K562 (cell line): ENCODE measurements around the gene AQP9. TPM values are rescaled to one million over a fixed set of nuclear protein-coding genes. Genes with fewer than 3 reads are reported as not detected.
A peak's percentile ranks its signal among the peaks of the same experiment; 100 is the strongest.

ENCODE experiments used
- ATAC-seq: fragments of 200-7000 bp; cut with Tn5 transposase; 3 replicates; pipeline ENCODE4 v1.9.1; 2020; ENCODE audit warnings: moderate library complexity
- BruUV-seq: library from RNA; stranded (reverse); fragments of 400-500 nt; replicated peaks from 2 replicates; lab custom pipeline; 2021; lab: Mats Ljungman, UMichigan
- CTCF ChIA-PET: fragments of 300-600 bp; formaldehyde crosslinking; extraction: SDS; loops from one replicate; lab custom pipeline; 2021; ENCODE audit warnings: low intra/inter-chr PET ratio; lab: Yijun Ruan, JAX
- POLR2A ChIA-PET: fragments of 300-600, 350-650 bp; sonication (Branson Sonifier 250); formaldehyde crosslinking; extraction: SDS; loops from one replicate; lab custom pipeline; 2021; ENCODE audit warnings: antibody characterized with exemption, inconsistent platforms; lab: Yijun Ruan, JAX
- DNase-seq, 4 experiments: peaks; one replicate each; pipeline versions ENCODE4 v3.0.0 to v3.0.0-alpha.2; 2011 to 2018; ENCODE audit warnings: low spot score in 3 of 4, mixed read lengths in 3 of 4; ENCODE audit errors: extremely low read depth in 1 of 4
- FAIRE-seq: peaks from 2 replicates; lab custom pipeline; 2011; peaks lifted over from hg19 to GRCh38; lab: Jason Lieb, UNC
- H2AFZ ChIP-seq: 2 replicates; pipeline ENCODE4 v1.6.0; 2011; ENCODE audit warnings: low read depth, low read length, control low read depth, inconsistent platforms
- H3K27ac ChIP-seq: fragments of 200-600 bp; 3 replicates; pipeline ENCODE4 v1.8.0; 2011; ENCODE audit warnings: low read depth, mild to moderate bottlenecking, control low read depth, inconsistent platforms, low read length, moderate library complexity, mixed read lengths; ENCODE audit errors: extremely low read depth
- H3K27me3 ChIP-seq, 2 experiments: fragments of 300-600 bp in 1 of 2; 2 replicates in 1 of 2; 3 replicates in 1 of 2; pipeline versions ENCODE4 v1.6.0 to v1.8.0; 2011; ENCODE audit warnings: inconsistent platforms in 2 of 2, low read length in 2 of 2, mild to moderate bottlenecking in 1 of 2, mixed read lengths in 1 of 2, moderate library complexity in 1 of 2; ENCODE audit not compliant: control insufficient read depth in 2 of 2, insufficient read depth in 2 of 2
- H3K36me3 ChIP-seq: fragments of 300-600 bp; 3 replicates; pipeline ENCODE4 v1.8.0; 2011; ENCODE audit warnings: mild to moderate bottlenecking, low read length, inconsistent platforms; ENCODE audit not compliant: control insufficient read depth, insufficient read depth
- H3K4me1 ChIP-seq, 2 experiments: fragments of 200-600 bp in 1 of 2; replicated peaks in 1 of 2; 2 replicates in 1 of 2; 3 replicates in 1 of 2; pipeline versions ENCODE4 v1.5.1 to v1.8.0; 2011; ENCODE audit warnings: inconsistent platforms in 2 of 2, low read length in 2 of 2, mild to moderate bottlenecking in 1 of 2, mixed read lengths in 1 of 2, moderate library complexity in 1 of 2; ENCODE audit not compliant: control insufficient read depth in 2 of 2, insufficient read depth in 2 of 2
- H3K4me2 ChIP-seq: 2 replicates; pipeline ENCODE4 v1.6.1; 2011; ENCODE audit warnings: low read length, control low read depth, inconsistent platforms, mixed read lengths; ENCODE audit not compliant: insufficient read depth
- H3K4me3 ChIP-seq: fragments of 200-600 bp; sonication (generic), shearing (Covaris generic); 2 replicates; pipeline ENCODE4 v1.5.1; 2016; ENCODE audit warnings: control low read depth, inconsistent platforms
- H3K79me2 ChIP-seq: fragments of 200-600 bp; 3 replicates; pipeline ENCODE4 v1.8.0; 2011; ENCODE audit warnings: low read length, inconsistent platforms; ENCODE audit not compliant: control insufficient read depth, insufficient read depth
- H3K9ac ChIP-seq, 2 experiments: 2 replicates each; pipeline versions ENCODE4 v1.6.0 to v1.6.1; 2011; ENCODE audit warnings: low read depth in 2 of 2, low read length in 2 of 2, control low read depth in 1 of 2, inconsistent platforms in 1 of 2, mild to moderate bottlenecking in 1 of 2, mixed read lengths in 1 of 2; ENCODE audit not compliant: insufficient read depth in 1 of 2
- H3K9me1 ChIP-seq: one replicate; pipeline ENCODE4 v1.6.0; 2011; ENCODE audit warnings: inconsistent platforms, mild to moderate bottlenecking, low read length, moderate library complexity; ENCODE audit not compliant: control insufficient read depth, insufficient read depth
- H3K9me3 ChIP-seq: replicated peaks from 2 replicates; pipeline ENCODE4 v1.5.1; 2011; ENCODE audit warnings: low read depth, low read length, inconsistent platforms; ENCODE audit not compliant: control insufficient read depth, insufficient read depth
- H4K20me1 ChIP-seq: replicated peaks from 2 replicates; pipeline ENCODE4 v1.6.1; 2011; ENCODE audit warnings: low read length, inconsistent platforms, mixed read lengths; ENCODE audit not compliant: control insufficient read depth, insufficient read depth
- ARHGAP35 ChIP-seq: fragments of 450-650 bp; IDR thresholded peaks from 2 replicates; pipeline ENCODE4 v1.6.1; 2018; ENCODE audit not compliant: partially characterized antibody
- ATF6 ChIP-seq: sonication (generic); formaldehyde crosslinking; IDR thresholded peaks from 2 replicates; pipeline ENCODE4 v1.4.0; 2020; ENCODE audit warnings: mild to moderate bottlenecking, missing genetic modification reagents
- BACH1 ChIP-seq: fragments of 200-800 bp; sonication (Bioruptor generic); IDR thresholded peaks from 2 replicates; pipeline ENCODE4 v1.6.1; 2016; ENCODE audit warnings: missing genetic modification characterization, missing compliant biosample characterization
- BDP1 ChIP-seq: IDR thresholded peaks from 3 replicates; pipeline ENCODE4 v1.6.1; 2011; ENCODE audit not compliant: insufficient read length, insufficient read depth
- CC2D1A ChIP-seq: fragments of 450-650 bp; IDR thresholded peaks from 2 replicates; pipeline ENCODE4 v1.6.1; 2017; ENCODE audit warnings: mild to moderate bottlenecking
- CLOCK ChIP-seq: fragments of 250-450 bp; sonication (Bioruptor Pico); IDR thresholded peaks from 2 replicates; pipeline ENCODE4 v1.4.0; 2020; ENCODE audit warnings: mild to moderate bottlenecking, moderate library complexity, borderline replicate concordance
- FIP1L1 ChIP-seq: fragments of 200-400 bp; formaldehyde crosslinking; IDR thresholded peaks from 2 replicates; pipeline ENCODE4 v1.6.1; 2018; ENCODE audit warnings: mild to moderate bottlenecking, low read depth, low read length; ENCODE audit not compliant: poor library complexity, severe bottlenecking
- RBM39 ChIP-seq: fragments of 200-400 bp; formaldehyde crosslinking; optimal IDR thresholded peaks from 2 replicates; pipeline ENCODE3; 2018; ENCODE audit warnings: low read depth, low read length
- ZBTB2 ChIP-seq: fragments of 450-650 bp; IDR thresholded peaks from 2 replicates; pipeline ENCODE4 v1.6.1; 2016; ENCODE audit warnings: antibody characterized with exemption
- ZFP91 ChIP-seq: sonication (generic); formaldehyde crosslinking; IDR thresholded peaks from 2 replicates; pipeline ENCODE4 v1.8.0; 2022; ENCODE audit warnings: mild to moderate bottlenecking, missing genetic modification reagents
- ZNF507 ChIP-seq: conservative IDR thresholded peaks from 2 replicates; pipeline ENCODE4 v1.6.1; 2017; ENCODE audit warnings: missing genetic modification characterization, missing compliant biosample characterization
- WGBS: fragments of 100-300 bp; shearing (Covaris generic); methylation state at CpG from one replicate; pipeline ENCODE4 v1.1.6; 2016; ENCODE audit warnings: low coverage, mixed read lengths; ENCODE audit not compliant: insufficient coverage; ENCODE audit errors: missing lambda C conversion rate; 5-methylcytosine and 5-hydroxymethylcytosine counted together
- in situ Hi-C: fragments of 300-500 bp; cut with MboI; formaldehyde crosslinking; loops from 4 replicates; pipeline ENCODE4 v1.15.0; 2018; ENCODE audit warnings: inconsistent platforms, mixed read lengths
- intact Hi-C: fragments of 100-400 bp; cut with micrococcal nuclease; formaldehyde crosslinking; loops from 2 replicates; pipeline ENCODE4 v1.14.2; 2022
- polyA plus RNA-seq, 8 experiments: library from polyadenylated mRNA; depleted of rRNA in 4 of 8; stranded (reverse) in 5 of 8; unstranded in 3 of 8; fragments of >200 nt; fragmentation: Nextera tagmentation in 2 of 8; fragmentation: Illumina TruSeq in 1 of 8; extraction: Ambion mirVana in 2 of 8; extraction: Trizol in 1 of 8; gene quantifications; 2 replicates each; pipeline versions ENCODE4 v1.2.1 to v1.2.3, GENCODE V29; 2011 to 2014; ENCODE audit warnings: inconsistent platforms in 1 of 8, missing spikeins in 1 of 8
- total RNA-seq, 7 experiments: library from RNA; depleted of rRNA in 6 of 7; stranded (reverse); fragments of >200 nt in 6 of 7; fragmentation: Illumina TruSeq in 2 of 7; extraction: Trizol in 2 of 7; gene quantifications; 2 replicates each; pipeline versions ENCODE4 v1.2.1 to v1.2.3, GENCODE V29; 2011 to 2021; ENCODE audit warnings: low replicate concordance in 1 of 7

Gene AQP9
- total and polyA plus RNA-seq, 9 of the 15 experiments (the other 6 are each of a cell fraction or from before 2014, with no cell fraction given) = 0.04 to 0.33 (median 0.07) TPM; not detected in 4

GRCh38 chr15:58114388-58114787 lies 23.8 kb upstream of the AQP9 start:
- Histone ChIP-seq H3K9me3 (0 out of 2 replicates have a peak, but pooled peaks cover 6% of the 10 kb centered on the region), H3K9ac (no peak overlapping the region), H3K36me3 (no peaks in the 10 kb centered on the region), H3K4me3 (no peak overlapping the region), H3K79me2 (no peaks in the 10 kb centered on the region), H3K27ac (peak overlapping the region; percentile 16), H3K27me3 (no peaks in the 10 kb centered on the region), H4K20me1 (no peaks in the 10 kb centered on the region), H3K9me1 (no peaks in the 10 kb centered on the region), H2AFZ (0 out of 2 replicates have a peak overlapping the region, but pooled peaks have one; percentile 8), H3K4me2 (no peak overlapping the region), H3K4me1 (peaks cover 14 to 64% of the 10 kb centered on the region in 2 experiments)
- DNase-seq (no peak), FAIRE-seq (no peak), ATAC-seq (no peak)
- ChIA-PET CTCF (no interaction called here), POLR2A (no interaction called here)
- TF ChIP-seq ZBTB2 (no peak), CC2D1A (no peak), CLOCK (CRISPR knock-in tag) (no peak), BDP1 (no peak), FIP1L1 (no peak), RBM39 (no peak), BACH1 (no peak), ZNF507 (tag) (no peak), ZFP91 (no peak), ATF6 (CRISPR knock-in tag) (no peak), ARHGAP35 (no peak)
- intact Hi-C loops (no loop called here), in situ Hi-C loops (loop anchor here (5.0 kb wide), 1 partner anchor 37 kb away; no protein-coding TSS in a partner anchor)
- BruUV-seq = no TSS peak
- 53% methylated on average over 3 of the region's 3 CpGs for WGBS
